DMS53 (cell line): ENCODE measurements around the gene NANS.
"Not testable (repeated sequence)": the region's sequence is repeated elsewhere in the genome, so short reads cannot be mapped to it uniquely, and the experiment has no call there.

ENCODE experiments used
- DNase-seq: peaks from one replicate; lab custom pipeline; 2025; lab: John Stamatoyannopoulos, UW

NANS gene, protein sequence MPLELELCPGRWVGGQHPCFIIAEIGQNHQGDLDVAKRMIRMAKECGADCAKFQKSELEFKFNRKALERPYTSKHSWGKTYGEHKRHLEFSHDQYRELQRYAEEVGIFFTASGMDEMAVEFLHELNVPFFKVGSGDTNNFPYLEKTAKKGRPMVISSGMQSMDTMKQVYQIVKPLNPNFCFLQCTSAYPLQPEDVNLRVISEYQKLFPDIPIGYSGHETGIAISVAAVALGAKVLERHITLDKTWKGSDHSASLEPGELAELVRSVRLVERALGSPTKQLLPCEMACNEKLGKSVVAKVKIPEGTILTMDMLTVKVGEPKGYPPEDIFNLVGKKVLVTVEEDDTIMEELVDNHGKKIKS

DNA sequence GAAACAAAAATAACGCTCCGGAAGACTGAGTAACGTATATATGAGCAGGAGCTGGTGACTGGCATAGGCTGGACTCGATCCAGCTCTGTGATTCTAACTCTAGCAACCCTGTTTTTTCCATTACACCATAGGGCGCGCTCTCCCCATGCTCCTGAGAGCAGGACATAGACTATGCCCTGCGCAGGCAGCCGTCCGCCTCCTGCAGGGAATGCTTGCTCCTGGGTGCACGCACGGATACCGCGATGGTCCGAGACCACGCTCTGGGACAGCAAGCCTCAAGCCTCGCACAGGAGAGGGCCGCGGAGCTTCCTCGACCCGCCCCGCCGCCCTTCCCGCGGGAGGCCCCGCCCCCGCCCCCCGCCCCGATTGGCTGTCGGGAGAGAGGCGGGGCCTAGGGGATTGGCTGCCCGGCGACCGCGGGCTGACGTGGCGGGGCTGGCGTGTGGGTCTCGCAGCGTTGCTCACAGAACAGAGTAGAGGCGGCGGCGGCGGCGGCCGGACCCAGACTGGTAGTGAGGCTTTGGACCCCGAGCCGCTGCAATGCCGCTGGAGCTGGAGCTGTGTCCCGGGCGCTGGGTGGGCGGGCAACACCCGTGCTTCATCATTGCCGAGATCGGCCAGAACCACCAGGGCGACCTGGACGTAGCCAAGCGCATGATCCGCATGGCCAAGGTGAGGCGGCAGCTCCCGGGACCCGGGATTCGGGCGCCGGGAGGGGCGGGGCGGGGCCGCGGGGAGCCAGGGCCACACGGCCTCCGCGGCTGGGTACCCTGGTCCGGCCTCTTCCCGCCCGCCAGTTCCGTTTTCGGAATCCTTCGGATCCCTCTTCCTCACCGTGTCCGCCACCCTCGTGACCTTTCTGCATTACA lies at the start of gene NANS:
Gene NANS (plus strand): TSS at position 464 of the 869 bp plus-strand sequence. CDS start 77 bp downstream, at position 541.
- DNase-seq, result peak; percentile 97

DNA sequence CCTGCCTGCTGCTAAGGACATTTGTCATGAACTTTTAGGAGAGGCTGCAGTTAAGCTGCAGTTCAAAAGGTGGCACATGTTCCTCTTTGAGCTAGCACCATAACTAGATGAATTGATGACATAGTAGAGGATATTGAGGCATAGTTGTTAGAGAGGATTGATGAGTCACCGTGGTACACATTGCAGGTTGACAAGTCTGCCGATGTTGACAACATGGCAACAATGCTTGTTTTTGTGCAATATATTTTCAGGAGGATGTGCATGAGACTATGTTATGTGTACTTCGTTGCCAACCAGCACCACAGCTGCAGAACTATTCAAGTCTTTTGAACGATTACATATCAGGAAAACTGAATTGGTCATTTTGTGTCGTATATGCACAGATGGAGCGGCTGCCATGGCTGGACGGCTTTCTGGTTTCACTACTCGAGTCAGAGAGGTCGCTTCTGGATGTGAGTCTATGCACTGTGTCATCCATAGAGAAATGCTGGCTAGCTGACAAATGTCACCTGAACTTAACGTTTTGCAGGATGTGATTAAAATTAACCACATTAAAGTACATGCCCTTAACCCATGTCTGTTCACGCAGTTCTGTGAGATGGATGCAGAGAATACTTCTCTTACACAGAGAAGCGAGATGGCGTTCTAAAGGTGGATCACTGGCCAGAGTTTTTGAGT lies 49.1 kb upstream of the NANS start:
- peak; percentile 39 for DNase-seq

DNA sequence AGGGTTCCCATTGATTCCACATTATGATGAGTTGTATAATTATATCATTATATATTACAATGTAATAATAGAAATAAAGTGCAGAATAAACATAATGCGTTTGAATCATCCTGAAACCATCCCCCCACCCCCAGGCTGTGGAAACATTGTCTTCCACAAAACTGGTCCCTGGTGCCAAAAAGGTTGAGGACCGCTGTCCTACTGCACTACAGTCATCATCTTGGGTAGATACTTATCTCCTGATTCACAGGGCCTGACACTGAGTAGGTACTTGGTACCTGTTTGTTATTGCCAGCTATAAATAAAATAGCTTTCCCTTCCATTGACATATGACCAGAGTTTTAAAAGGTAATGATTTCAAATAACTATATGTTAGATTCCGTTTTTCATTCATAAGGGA lies 47.8 kb upstream of the NANS start:
- no peak for DNase-seq

DNA sequence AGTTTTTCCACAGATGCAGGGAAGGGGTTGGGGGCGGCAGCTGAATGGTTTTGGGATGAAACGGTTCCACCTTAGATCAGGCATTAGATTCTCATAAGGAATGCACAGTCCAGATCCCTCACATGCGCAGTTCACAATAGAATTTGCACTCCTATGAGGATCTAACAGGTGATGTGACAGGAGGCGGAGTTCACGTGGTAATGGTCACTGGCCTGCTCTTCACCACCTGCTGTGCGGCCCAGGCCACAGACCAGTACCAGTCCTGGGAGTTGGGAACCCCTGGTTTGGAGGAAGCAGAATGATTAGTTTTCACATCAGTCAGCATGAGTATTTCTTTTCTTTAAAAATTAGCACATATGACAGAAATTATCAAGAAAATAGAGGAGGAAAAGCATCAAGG lies 47.1 kb upstream of the NANS start:
- DNase-seq, result no peak

DNA sequence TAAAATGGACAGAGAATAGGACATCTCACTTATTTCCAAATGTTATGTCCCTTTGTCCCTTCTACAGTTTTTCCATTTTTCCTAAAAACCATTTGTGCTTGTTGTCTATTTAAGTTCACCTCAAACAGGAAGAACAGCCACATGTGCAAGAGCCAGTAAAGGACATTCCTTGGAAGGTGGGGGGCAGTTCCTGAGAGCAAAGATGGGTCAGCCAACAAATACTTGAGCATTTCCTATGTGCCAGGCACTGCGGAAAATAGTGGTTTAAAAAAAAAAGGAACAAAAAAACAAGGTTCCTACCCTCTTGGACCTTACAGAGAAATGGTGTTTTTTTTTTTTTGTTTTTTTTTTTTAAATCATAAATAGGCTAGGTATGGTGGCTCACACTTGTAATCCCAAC lies 46.6 kb upstream of the NANS start:
- no peak for DNase-seq

DNA sequence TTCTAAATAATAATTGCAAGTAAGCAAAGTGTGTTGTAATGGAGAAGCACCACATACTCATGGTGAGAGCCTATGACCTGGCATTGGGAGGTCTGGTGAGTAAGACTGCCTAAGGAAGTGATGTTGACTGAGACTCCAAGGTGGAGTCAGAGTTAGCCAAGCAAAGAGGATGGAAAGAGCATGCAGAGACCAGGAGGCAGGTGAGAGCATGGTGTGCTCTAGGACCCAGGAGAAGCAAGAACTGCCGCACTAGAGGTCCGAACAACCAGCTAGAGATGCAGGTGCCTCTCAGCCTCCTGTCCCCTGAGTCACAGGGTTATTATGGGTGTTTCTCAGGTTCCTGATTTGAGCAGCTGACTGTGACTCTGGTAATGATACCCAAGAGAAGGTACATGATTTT lies 46.1 kb upstream of the NANS start:
- peak; percentile 54 for DNase-seq

DNA sequence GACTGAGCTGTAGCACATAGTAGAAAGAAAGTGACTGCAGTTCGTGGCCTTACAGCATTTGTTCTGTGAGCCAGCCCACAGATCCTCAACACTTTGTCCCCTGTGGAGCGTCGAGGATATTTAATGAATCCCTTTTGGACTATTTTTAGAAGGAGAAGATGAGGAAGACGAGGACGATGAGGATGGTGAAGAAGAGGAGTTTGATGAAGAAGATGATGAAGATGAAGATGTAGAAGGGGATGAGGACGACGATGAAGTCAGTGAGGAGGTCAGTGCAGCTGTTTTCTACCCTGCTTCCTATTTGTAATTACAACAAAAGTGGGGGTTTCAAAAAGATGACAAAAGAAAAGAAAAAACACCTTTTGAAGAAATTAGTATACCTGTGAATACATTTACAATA lies 45.4 kb upstream of the NANS start:
- DNase-seq, result no peak

DNA sequence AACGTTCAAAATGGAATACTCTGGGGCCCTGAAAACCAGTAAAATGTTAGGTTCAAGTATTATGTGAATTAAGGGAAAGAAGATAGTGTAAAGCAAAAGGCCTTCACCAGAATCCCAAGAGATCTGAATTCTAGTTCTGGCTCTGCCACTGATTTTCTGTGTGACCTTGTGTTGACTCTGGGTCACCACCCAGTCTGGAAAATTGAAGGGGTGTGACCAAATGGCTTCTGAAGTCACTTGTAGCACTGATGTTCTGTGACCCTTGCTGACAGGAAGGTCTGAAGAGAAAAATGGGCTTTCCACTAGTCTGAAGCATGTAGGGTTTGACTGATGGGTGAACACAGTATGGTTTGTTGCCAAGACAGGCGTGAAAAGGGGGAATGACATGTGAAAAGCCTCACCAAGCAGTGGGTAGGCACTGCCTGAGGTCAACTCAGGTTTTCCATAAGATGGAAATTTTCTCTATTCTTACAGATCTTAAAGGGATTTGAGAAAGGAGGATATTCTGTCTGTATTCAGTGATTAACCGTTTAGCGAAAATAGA lies 40.3 kb upstream of the NANS start:
- no peak for DNase-seq

DNA sequence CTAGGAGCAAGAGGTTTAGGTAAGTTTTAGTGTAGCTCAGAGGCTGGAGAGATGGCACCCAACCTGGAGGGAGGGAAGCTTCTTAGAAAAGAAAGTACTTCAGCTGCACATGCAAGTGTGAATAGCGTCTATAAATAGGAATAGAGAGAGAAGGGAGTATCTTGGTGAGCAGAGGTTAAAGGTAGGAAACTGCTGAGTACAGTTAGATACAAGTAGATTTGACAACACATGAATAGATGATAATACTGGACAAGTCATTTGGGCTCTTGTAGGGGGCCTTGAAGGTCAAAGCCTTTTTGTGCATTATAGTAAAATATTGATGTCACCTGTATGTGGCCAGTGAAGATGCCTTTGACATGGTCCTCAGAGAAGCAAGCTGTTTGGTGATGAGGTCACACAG lies 39.2 kb upstream of the NANS start:
- DNase-seq, result no peak

DNA sequence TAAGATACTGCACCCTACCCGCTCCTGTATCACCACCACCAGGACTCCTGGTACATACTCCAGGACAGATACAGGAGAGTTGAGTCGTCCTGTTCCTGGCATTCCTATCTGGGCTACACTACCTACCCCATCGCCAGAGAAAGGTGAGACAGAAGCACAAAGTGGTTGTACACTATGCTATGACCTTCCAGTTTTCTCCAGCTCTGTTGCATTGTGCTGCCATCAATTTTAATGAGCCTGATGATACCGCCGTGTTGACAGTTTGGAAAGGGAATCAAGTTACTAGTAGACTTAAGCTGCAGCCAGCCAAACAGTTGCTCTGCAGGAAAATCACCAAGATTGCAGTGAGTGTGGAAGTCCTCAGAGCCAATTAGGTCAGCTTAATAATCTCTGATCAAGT lies 38.2 kb upstream of the NANS start:
- DNase-seq, result no peak

DNA sequence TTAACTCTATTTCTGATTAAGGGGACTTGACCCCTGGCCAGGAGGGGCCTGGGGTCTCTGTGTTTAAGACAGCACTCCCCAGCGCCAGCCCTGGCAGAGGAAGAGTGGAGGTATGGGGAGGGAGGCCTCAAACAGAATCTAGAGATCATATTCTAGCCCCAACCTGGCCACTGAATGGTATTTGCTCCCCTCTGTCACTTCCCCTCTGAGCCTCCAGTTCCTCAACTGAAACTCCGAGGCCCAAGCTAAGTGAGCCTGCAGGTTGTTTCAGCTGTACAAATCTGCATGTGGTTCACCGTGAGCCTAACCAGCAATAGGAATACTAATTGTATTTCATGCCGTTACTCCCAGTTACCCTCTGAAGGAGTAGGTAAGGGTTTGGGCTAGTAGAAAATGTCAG lies 37.4 kb upstream of the NANS start:
- DNase-seq, result no peak

DNA sequence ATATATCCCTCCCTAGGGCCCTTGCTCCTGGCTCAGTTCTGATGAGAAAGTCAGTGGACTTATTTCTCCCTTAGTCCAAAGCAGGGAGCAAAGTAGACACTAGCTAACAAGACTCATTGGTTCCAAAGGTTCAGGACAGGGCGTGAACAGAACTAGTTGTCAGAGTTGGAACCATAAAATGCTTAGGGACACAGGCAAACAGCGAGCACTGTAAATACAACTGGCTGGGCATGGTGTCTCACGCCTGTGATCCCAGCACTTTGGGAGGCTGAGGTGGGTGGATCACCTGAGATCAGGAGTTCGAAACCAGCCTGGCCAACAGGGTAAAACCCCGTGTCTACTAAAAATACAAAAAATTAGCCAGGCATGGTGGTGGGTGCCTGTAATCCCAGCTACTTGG lies 36.7 kb upstream of the NANS start:
- not testable (repeated sequence) for DNase-seq

DNA sequence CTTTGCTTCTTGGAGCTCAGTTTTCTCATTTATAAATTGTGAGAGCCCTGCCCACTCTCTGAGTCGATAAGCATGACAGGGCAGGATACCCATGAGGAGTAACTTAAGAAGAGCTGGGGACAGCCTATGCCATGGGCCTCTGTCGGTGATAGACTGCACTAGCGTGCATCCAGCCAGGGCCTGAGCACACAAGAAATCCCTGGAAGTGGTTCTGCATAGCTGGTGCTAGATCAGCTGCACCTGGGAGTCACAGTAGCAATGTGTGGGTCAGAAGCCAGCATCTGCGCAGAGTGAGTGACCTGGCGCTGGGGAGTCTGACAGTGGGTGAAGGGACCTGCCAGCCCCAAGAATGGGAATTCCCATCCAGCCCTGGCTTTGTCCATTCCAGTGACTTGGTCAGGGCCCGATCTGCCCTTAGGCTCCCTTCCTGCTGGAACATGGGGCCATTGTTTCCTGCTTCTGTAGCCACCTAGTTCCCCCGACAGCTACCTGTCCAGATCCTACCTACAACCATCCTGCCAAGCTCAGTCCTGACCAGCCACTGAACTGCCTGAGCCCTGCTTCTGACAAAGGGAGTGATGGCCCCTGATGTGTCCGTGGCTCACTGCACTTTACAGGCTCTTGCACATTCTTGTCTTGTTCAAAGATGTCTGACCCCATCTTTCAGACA lies 35.9 kb upstream of the NANS start:
- DNase-seq, result peak; percentile 10

DNA sequence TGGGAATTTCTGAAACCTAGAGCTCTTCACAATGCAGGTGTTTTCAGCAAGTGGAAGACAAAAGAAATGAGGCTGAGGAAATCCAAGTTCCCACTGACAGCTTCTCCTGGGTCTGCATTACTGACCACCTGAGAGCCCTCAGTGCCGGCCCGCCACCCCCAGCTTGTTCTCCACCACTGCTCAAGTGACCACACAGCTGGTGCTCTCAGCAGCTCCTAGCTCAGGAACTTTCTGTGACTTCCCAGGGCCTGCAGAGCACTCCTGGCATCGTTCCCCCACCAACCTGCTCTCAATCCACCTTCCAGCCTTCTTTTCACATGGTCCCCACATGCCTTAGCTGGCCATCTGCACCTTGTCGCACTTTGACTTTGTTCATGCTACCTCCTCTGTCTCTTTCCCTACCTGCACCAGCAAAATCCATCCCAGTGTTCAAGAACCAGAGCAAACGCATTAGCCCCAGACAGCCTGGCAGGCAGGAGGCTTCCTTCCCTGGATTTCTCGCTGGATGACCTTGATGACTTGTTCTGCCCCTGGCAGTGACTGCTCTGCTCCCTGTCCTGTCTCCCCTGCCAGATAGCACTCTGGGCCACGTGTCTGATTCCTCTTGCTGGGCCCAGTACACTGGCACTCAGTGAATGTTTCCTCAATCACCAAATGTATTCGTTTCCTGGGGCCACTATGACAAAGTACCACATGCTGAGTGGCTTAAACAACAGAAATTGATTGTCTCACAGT lies 35.1 kb upstream of the NANS start:
- DNase-seq, result no peak

DNA sequence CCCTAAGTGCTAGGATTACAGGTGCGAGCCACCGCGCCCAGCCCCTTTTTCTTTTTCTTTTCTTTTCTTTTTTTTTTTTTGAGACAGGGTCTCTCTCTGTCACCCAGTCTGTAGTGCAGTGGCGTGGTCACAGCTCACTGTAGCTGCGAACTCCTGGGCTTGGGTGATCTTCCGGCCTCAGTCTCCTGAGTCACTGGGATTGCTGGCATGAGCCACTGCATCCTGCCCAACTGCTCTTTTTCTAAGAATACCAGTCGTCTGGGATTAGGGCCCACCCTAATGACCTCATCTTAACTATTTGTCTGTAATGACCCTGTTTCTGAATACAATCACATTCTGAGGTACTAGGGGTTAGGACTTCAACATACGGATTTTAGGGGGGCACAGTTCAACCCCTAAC lies 34.1 kb upstream of the NANS start:
- DNase-seq, result no peak

DNA sequence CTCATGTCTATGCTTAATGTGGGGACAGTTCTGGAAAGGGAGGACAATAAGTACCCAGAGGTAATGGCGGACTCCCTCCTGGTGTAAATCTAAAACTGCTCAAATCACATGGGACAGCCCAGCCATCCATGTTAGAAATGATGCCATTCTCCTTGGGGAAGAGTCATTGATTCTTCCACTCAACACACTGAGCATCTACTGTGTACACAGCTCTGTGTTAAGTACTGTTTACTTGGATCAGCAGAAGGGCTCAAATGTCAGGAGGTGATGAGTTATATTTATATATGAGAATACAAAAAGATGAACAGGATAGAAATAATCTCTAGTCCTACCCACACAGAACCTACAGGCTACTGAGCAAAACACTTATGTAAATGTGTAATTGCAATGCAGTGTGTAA lies 31.8 kb upstream of the NANS start:
- peak; percentile 91 for DNase-seq

DNA sequence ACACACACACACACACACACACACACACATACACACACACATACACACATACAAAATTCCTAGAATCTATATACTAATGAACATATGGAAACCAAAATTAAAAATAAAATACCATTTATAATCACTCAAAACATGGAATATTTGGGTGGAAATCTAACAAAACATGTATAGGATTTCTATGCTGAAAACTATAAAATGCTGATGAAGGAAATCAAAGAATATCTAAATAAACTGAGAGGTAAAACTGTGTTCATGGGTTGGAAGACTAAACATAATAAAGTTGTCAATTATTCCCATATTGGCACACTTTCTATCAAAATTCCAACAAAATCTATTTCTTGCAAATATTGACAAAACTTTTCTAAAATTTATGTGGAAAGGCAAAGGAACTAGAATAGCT lies 25.4 kb upstream of the NANS start:
- DNase-seq, result no peak

DNA sequence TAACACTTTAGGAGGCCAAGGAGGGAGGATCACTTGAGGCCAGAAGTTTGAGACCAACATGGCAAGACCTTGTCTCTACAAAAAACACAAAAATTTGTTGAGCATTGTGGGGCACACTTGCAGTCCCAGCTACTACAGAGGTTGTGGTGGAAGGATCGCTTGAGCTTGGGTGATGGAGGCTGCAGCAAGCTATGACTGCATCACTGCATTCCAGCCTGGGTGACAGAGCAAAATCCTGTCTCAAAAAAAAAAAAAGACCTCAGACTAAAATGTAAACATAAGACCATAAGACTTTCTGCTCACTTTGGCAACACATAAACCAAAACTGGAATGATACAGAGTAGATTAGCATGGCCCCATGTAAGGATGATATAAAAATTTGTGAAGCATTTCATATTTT lies 24.6 kb upstream of the NANS start:
- DNase-seq, result no peak

DNA sequence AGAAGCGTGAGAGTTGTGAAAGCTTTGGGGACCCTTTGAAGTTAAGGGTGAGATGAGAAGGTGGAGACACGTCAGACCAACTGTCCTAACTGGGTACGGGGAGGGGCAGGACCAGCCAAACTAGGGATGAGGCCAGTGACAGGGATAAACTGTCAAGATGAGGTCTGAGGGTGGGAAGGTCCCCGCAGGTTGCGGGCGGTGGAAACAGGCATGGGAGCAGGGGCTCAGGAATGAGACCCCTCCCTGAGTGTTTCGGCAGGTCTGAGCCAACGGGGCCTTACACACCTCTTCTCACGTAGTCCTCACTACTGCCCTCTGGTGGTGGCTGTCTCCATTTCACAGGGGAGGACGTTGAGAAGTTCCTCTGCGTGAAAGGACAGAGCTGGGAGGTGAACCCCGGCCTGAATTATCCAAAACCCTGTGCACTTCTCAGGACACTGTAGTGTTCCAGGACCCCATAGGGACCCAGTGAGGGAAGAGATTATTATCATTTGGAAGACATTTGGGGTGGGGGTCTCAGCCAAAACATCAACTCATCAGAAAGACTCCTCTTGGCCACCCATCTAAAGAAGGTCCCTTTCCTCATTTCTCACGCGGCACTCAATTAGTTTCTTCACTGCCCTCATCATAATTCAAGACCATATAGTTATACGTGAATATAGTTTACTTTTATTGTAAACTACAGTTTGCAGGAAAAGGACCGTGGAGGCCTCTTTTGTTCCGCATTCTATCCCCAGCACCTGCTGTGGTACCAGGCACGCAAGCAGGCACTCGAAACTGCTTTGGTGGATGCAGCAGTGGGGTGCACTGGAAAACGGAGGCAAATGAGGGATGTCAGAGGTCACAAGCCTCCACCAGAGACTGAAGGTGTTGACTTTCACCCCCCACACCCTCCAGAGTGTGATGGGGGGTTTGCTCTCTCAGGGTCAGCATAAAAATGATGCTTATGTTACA lies 21.7 kb upstream of the NANS start:
- peak; percentile 84 for DNase-seq

DNA sequence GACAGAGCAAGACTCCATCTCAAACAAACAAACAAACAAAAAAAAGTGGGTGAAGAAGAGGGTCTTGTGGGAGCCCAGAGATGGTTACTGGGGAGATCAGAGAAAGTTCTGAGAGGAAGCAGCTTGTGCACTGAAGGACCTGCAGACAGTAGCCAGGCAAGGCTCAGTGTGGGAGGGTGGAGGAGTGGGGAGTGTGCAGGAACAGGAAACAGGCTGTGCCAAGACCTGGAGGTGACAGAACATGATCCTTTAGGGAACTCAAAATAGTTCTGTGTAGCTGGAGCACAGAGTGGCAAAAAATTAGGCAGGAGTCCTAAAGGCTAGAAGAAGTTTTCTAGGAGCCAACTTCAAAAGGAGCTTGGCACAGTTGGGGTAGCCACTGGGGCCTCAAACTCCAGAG lies 19.2 kb upstream of the NANS start:
- no peak for DNase-seq
